SK-N-SH (cell line): ENCODE data around the gene H6PD. TPM values are rescaled to one million over a fixed set of nuclear protein-coding genes. Genes with fewer than 3 reads are reported as not detected.
A peak's percentile ranks its signal among the peaks of the same experiment; 100 is the strongest.

ENCODE experiments used
- CTCF ChIA-PET: fragments of 300-600, 350-600 bp; formaldehyde crosslinking; extraction: SDS; loops from one replicate; lab custom pipeline; 2021; lab: Yijun Ruan, JAX
- POLR2A ChIA-PET: fragments of 350-600 bp; sonication (Branson Sonifier 250); formaldehyde crosslinking; extraction: SDS; loops from one replicate; lab custom pipeline; 2020; ENCODE audit warnings: antibody characterized with exemption, inconsistent platforms; lab: Yijun Ruan, JAX
- DNase-seq: peaks from one replicate; pipeline ENCODE4 v3.0.0; 2012
- H2AFZ ChIP-seq: fragments of 200-600 bp; sonication (generic); 2 replicates; pipeline ENCODE4 v1.8.1; 2016; ENCODE audit warnings: antibody characterized with exemption, mild to moderate bottlenecking, low read depth
- H3F3A ChIP-seq: fragments of 200-600 bp; sonication (generic); replicated peaks from 2 replicates; pipeline ENCODE3; 2016; ENCODE audit warnings: antibody characterized with exemption, mild to moderate bottlenecking; ENCODE audit not compliant: insufficient read depth
- H3K27ac ChIP-seq, 2 experiments: fragments of 200-500 bp in 1 of 2; fragments of 200-600 bp in 1 of 2; sonication (Bioruptor generic) in 1 of 2; sonication (generic), shearing (Covaris generic) in 1 of 2; 2 replicates each; pipeline versions ENCODE4 v1.5.1 to v1.6.1; 2014 to 2016; ENCODE audit warnings: low read depth in 2 of 2, inconsistent platforms in 1 of 2, low read length in 1 of 2, mild to moderate bottlenecking in 1 of 2, mixed read lengths in 1 of 2
- H3K27me3 ChIP-seq: fragments of 200-600 bp; sonication (generic), shearing (Covaris generic); 2 replicates; pipeline ENCODE4 v1.6.1; 2016; ENCODE audit warnings: mixed run types; ENCODE audit not compliant: insufficient read depth
- H3K36me3 ChIP-seq, 2 experiments: fragments of 200-500 bp in 1 of 2; fragments of 200-600 bp in 1 of 2; sonication (Bioruptor generic) in 1 of 2; sonication (generic) in 1 of 2; replicated peaks in 1 of 2; 2 replicates each; pipeline versions ENCODE3 to v1.5.1; 2014 to 2016; ENCODE audit warnings: low read length in 1 of 2, mild to moderate bottlenecking in 1 of 2; ENCODE audit not compliant: insufficient read depth in 2 of 2, control insufficient read depth in 1 of 2
- H3K4me1 ChIP-seq, 2 experiments: fragments of 200-500 bp in 1 of 2; fragments of 200-600 bp in 1 of 2; sonication (Bioruptor generic) in 1 of 2; sonication (generic), shearing (Covaris generic) in 1 of 2; 2 replicates each; pipeline versions ENCODE4 v1.5.1 to v1.6.1; 2014 to 2016; ENCODE audit warnings: low read depth in 1 of 2, low read length in 1 of 2, mixed run types in 1 of 2; ENCODE audit not compliant: insufficient read depth in 2 of 2, control insufficient read depth in 1 of 2
- H3K4me2 ChIP-seq: fragments of 200-600 bp; sonication (generic), shearing (Covaris generic); 2 replicates; pipeline ENCODE4 v1.6.1; 2017; ENCODE audit warnings: mixed run types
- H3K4me3 ChIP-seq, 2 experiments: fragments of 200-500 bp in 1 of 2; fragments of 200-600 bp in 1 of 2; sonication (Bioruptor generic) in 1 of 2; sonication (generic), shearing (Covaris generic) in 1 of 2; 2 replicates each; pipeline versions ENCODE4 v1.5.1 to v1.8.1; 2014 to 2016; ENCODE audit warnings: low read depth in 2 of 2, inconsistent platforms in 1 of 2, low read length in 1 of 2, mild to moderate bottlenecking in 1 of 2, mixed read lengths in 1 of 2, moderate library complexity in 1 of 2
- H3K79me2 ChIP-seq: fragments of 200-600 bp; sonication (generic); 2 replicates; pipeline ENCODE4 v1.8.1; 2017; ENCODE audit warnings: mild to moderate bottlenecking; ENCODE audit not compliant: insufficient read depth
- H3K9ac ChIP-seq: fragments of 200-600 bp; sonication (generic); 2 replicates; pipeline ENCODE4 v1.6.1; 2017; ENCODE audit warnings: mixed run types
- H3K9me2 ChIP-seq: fragments of 200-600 bp; sonication (generic); 2 replicates; pipeline ENCODE4 v1.6.1; 2017; ENCODE audit warnings: mixed run types
- H3K9me3 ChIP-seq: fragments of 200-600 bp; sonication (generic); 2 replicates; pipeline ENCODE4 v1.6.1; 2017; ENCODE audit warnings: mixed run types, mild to moderate bottlenecking, moderate library complexity
- H4K20me1 ChIP-seq: fragments of 200-600 bp; sonication (generic); 2 replicates; pipeline ENCODE4 v1.6.1; 2017; ENCODE audit warnings: mild to moderate bottlenecking, mixed run types; ENCODE audit not compliant: insufficient read depth
- ELF1 ChIP-seq: IDR thresholded peaks from 2 replicates; pipeline ENCODE4 v1.4.0; 2012
- EP300 ChIP-seq, 2 experiments: IDR thresholded peaks; 2 replicates each; pipeline versions ENCODE4 v1.4.0 to v1.6.1; 2012; ENCODE audit warnings: borderline replicate concordance in 1 of 2, low read depth in 1 of 2, low read length in 1 of 2
- FOXJ3 ChIP-seq: sonication (generic); formaldehyde crosslinking; IDR thresholded peaks from 2 replicates; pipeline ENCODE4 v1.5.1; 2020; ENCODE audit warnings: mild to moderate bottlenecking, missing genetic modification reagents
- FOXM1 ChIP-seq: IDR thresholded peaks from 2 replicates; pipeline ENCODE4 v1.4.0; 2012; ENCODE audit warnings: low read depth, mild to moderate bottlenecking
- GABPA ChIP-seq: IDR thresholded peaks from 2 replicates; pipeline ENCODE4 v1.4.0; 2012; ENCODE audit warnings: low read depth, mild to moderate bottlenecking
- NFIC ChIP-seq: IDR thresholded peaks from 2 replicates; pipeline ENCODE4 v1.4.0; 2012; ENCODE audit warnings: borderline replicate concordance
- RAD21 ChIP-seq: IDR thresholded peaks from 2 replicates; pipeline ENCODE4 v1.6.1; 2012; ENCODE audit warnings: mild to moderate bottlenecking, low read length
- TAF1 ChIP-seq: IDR thresholded peaks from 2 replicates; pipeline ENCODE4 v1.6.1; 2012; ENCODE audit warnings: low read depth, mild to moderate bottlenecking, low read length, moderate library complexity, borderline replicate concordance
- WGBS: methylation state at CpG from one replicate; pipeline ENCODE4 v1.1.6; 2017; ENCODE audit warnings: low lambda C conversion rate; 5-methylcytosine and 5-hydroxymethylcytosine counted together
- polyA plus RNA-seq, 3 experiments: library from polyadenylated mRNA; depleted of rRNA; stranded (reverse); fragments of >200 nt; gene quantifications; 2 replicates each; pipeline ENCODE4 v1.2.3, GENCODE V29; 2012
- TF ChIP-seq, protein P1 (sequence below): IDR thresholded peaks from 2 replicates; pipeline ENCODE4 v1.4.0; 2012; ENCODE audit warnings: low read depth, borderline replicate concordance
- TF ChIP-seq, protein P2 (sequence below): IDR thresholded peaks from 2 replicates; pipeline ENCODE4 v1.4.0; 2012; ENCODE audit warnings: low read depth, borderline replicate concordance
- TF ChIP-seq, protein P3 (sequence below): IDR thresholded peaks from 2 replicates; pipeline ENCODE4; 2012

Gene H6PD
- polyA plus RNA-seq, 1 of the 3 experiments (the other 2 are of a cell fraction) = 19.1 TPM

DNA sequence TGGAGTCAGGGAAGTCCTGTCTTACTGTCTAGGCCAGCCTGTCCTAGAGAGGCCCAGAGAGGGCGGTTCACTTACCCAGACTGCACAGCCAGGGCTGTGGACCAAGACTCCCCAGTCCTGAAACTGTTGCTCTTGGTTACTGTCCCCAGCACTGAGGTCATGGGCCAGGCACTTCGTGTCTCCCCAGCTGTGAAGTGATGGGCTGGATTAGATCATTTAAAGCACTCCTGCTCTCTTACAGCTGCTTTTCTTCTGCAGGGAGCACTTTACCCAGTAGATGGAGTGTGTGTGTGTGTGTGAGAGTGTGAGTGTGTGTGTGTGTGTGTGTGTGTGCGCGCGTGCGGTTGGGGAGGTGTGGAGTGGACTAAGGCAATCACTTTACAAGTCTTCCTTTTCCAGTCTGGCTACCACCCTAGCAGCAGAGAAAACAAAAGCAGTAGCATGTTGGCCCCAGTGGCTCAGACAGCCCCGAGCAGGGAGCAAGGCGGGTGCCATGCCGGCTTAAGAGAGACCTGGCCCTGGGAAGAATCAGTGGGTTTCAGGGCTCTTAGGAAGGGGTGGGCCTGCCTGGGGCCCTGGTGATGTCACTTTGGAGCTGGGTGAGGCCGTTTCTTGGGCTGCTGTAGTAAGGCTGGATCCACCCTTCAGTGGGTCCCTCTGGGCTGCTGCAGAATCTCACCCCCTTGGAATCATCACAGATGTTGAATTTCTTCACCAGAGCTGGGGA, 60.5 kb downstream of the H6PD start:
- WGBS = 73% methylated on average over 8 of the region's 10 CpGs
- peaks cover 7 to 15% of the 10 kb centered on the region in 2 experiments; a peak in 1 of 4 replicates for H3K4me1 ChIP-seq
- peaks cover 21% of the 10 kb centered on the region for H3F3A ChIP-seq
- no peak overlapping the region for H2AFZ ChIP-seq
- no peaks in the 10 kb centered on the region for H3K9me2 ChIP-seq
- peaks cover 53% of the 10 kb centered on the region for H3K79me2 ChIP-seq
- DNase-seq = no peak
- CTCF ChIA-PET = interaction anchor here (0.8 to 1.0 kb wide), 3 partner anchors 9 to 201 kb away, joined by 3 to 4 read pairs (median 3); no protein-coding TSS in a partner anchor
- H3K9ac ChIP-seq = no peak overlapping the region; the same call in 1 of the 2 replicates
- H4K20me1 ChIP-seq = peaks cover 16% of the 10 kb centered on the region
- peak overlapping the region in 1 of 2 experiments; percentile 81; a peak in 1 of 4 replicates for H3K4me3 ChIP-seq
- no peak for TF ChIP-seq NFIC
- TF ChIP-seq RAD21 = peak; percentile 13; the same call in 1 of the 2 replicates
- POLR2A ChIA-PET = no interaction called here
- H3K36me3 ChIP-seq = no peaks in the 10 kb centered on the region
- peak overlapping the region; percentile 84 for H3K4me2 ChIP-seq
- H3K27me3 ChIP-seq = no peaks in the 10 kb centered on the region
- no peaks in the 10 kb centered on the region for H3K9me3 ChIP-seq
- H3K27ac ChIP-seq = peak overlapping the region in 1 of 2 experiments; percentile 52; a peak in 1 of 4 replicates

DNA sequence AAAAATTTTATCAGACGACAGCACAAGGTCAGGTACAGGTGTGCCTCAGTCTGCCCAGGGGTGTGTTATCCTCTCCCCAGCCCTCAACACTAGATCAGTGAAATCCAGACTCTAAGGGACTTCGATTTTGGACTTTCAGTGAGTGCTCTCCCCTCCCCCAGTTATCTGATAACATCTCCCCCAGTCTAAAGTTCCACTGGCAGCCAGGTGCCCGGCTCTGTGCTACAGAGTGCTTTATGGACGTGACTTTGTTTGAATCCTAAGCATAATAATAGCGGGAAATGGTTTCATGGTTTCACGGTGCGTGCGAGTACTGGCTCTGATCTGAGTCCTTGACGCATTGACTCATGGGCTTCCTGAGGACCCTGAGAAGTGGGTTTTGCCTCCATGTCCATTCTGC, 61.3 kb downstream of the H6PD start:
- Histone ChIP-seq H2AFZ (no peak overlapping the region), H4K20me1 (peaks cover 16% of the 10 kb centered on the region), H3F3A (peaks cover 13% of the 10 kb centered on the region), H3K9ac (no peak overlapping the region), H3K79me2 (peaks cover 60% of the 10 kb centered on the region), H3K4me1 (peaks cover 7 to 15% of the 10 kb centered on the region in 2 experiments; a peak in 1 of 4 replicates), H3K27ac (no peak overlapping the region), H3K36me3 (no peaks in the 10 kb centered on the region)
- WGBS = 91% methylated on average over 9 of the region's 9 CpGs
- TF ChIP-seq, protein P1, sequence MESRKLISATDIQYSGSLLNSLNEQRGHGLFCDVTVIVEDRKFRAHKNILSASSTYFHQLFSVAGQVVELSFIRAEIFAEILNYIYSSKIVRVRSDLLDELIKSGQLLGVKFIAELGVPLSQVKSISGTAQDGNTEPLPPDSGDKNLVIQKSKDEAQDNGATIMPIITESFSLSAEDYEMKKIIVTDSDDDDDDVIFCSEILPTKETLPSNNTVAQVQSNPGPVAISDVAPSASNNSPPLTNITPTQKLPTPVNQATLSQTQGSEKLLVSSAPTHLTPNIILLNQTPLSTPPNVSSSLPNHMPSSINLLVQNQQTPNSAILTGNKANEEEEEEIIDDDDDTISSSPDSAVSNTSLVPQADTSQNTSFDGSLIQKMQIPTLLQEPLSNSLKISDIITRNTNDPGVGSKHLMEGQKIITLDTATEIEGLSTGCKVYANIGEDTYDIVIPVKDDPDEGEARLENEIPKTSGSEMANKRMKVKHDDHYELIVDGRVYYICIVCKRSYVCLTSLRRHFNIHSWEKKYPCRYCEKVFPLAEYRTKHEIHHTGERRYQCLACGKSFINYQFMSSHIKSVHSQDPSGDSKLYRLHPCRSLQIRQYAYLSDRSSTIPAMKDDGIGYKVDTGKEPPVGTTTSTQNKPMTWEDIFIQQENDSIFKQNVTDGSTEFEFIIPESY = no peak
- TF ChIP-seq, all 33 proteins: peak for 0
- no peaks in the 10 kb centered on the region for H3K9me3 ChIP-seq
- H3K4me3 ChIP-seq = no peak overlapping the region
- no peak for DNase-seq
- H3K27me3 ChIP-seq = no peaks in the 10 kb centered on the region
- H3K9me2 ChIP-seq = no peaks in the 10 kb centered on the region
- ChIA-PET CTCF (interaction anchor here (0.8 kb wide), 1 partner anchor 200 kb away, joined by 3 read pairs; no protein-coding TSS in a partner anchor), POLR2A (no interaction called here)
- no peak overlapping the region for H3K4me2 ChIP-seq

DNA sequence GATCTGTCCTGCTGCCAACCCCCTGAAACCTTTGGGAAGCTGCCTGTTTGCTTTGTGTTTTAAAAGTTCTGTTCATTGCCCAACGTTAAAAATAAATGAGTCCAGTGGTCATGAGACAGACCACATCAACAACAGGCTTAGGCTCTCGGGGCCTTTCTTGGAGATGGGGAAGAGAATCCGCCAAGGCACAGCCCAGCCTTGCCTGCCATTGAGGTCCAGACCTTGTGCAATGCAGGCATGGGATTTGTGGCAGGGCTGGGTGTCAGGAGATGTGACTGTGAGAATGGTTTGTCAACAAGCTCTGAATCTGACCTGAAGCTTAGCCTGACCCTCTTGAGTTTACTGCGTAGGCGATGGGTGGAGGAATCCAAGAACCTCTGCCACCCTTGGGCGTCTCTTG, 62.3 kb downstream of the H6PD start:
- no peak overlapping the region for H3K4me3 ChIP-seq
- H3K27me3 ChIP-seq = no peaks in the 10 kb centered on the region
- H3K9ac ChIP-seq = no peak overlapping the region
- H3K36me3 ChIP-seq = no peaks in the 10 kb centered on the region
- no peak overlapping the region for H3K4me2 ChIP-seq
- H3K9me3 ChIP-seq = no peaks in the 10 kb centered on the region
- TF ChIP-seq GABPA (no peak), ELF1 (no peak), EP300 (IDR thresholded peaks at IDR 0.05; ENCODE audit: borderline replicate concordance in 1 of 2, low read depth in 1 of 2, low read length in 1 of 2) (no peak), NFIC (no peak), FOXJ3 (CRISPR knock-in tag) (no peak), TAF1 (no peak), FOXM1 (no peak)
- TF ChIP-seq, protein P2, sequence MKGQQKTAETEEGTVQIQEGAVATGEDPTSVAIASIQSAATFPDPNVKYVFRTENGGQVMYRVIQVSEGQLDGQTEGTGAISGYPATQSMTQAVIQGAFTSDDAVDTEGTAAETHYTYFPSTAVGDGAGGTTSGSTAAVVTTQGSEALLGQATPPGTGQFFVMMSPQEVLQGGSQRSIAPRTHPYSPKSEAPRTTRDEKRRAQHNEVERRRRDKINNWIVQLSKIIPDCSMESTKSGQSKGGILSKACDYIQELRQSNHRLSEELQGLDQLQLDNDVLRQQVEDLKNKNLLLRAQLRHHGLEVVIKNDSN = no peak
- TF ChIP-seq, protein P3, sequence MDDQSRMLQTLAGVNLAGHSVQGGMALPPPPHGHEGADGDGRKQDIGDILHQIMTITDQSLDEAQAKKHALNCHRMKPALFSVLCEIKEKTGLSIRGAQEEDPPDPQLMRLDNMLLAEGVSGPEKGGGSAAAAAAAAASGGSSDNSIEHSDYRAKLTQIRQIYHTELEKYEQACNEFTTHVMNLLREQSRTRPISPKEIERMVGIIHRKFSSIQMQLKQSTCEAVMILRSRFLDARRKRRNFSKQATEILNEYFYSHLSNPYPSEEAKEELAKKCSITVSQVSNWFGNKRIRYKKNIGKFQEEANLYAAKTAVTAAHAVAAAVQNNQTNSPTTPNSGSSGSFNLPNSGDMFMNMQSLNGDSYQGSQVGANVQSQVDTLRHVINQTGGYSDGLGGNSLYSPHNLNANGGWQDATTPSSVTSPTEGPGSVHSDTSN = no peak
- H4K20me1 ChIP-seq = peaks cover 16% of the 10 kb centered on the region
- ChIA-PET CTCF (interaction anchor here (0.8 kb wide), 1 partner anchor 14 kb away, joined by 3 read pairs; no protein-coding TSS in a partner anchor), POLR2A (no interaction called here)
- H3K9me2 ChIP-seq = no peaks in the 10 kb centered on the region
- peaks cover 10% of the 10 kb centered on the region for H3F3A ChIP-seq
- no peak for DNase-seq
- WGBS = 90% methylated on average over 6 of the region's 6 CpGs
- H3K4me1 ChIP-seq = peaks cover 4 to 11% of the 10 kb centered on the region in 2 experiments; a peak in 1 of 4 replicates
- no peak overlapping the region for H3K27ac ChIP-seq
- H2AFZ ChIP-seq = no peak overlapping the region
- H3K79me2 ChIP-seq = peaks cover 69% of the 10 kb centered on the region
